ENCODE data around the gene ZNF184. TPM values are rescaled to one million over a fixed set of nuclear protein-coding genes. Genes with fewer than 3 reads are reported as not detected.
"Not testable (repeated sequence)": the region's sequence is repeated elsewhere in the genome, so short reads cannot be mapped to it uniquely, and the experiment has no call there.

The ZNF184 gene
- total RNA-seq, 1 donor from 2014 or later, result 6.0 TPM

GRCh38 chr6:27439371-27439770, 33.5 kb downstream of the ZNF184 start:
- DNase-seq (ENCODE audit: low read depth), result no peak
- TF ChIP-seq CTCF (IDR thresholded peaks at IDR 0.05; ENCODE audit: insufficient read depth, low read length, poor library complexity, severe bottlenecking), result no peak
- no peaks in the 10 kb centered on the region for H3K27me3 ChIP-seq (ENCODE audit: control insufficient read depth, insufficient read depth, low read length)

GRCh38 chr6:27433714-27434113, 39.2 kb downstream of the ZNF184 start:
- DNase-seq (ENCODE audit: low read depth), result no peak
- Histone ChIP-seq H3K4me3 (ENCODE audit: low read depth, low read length) (no peak overlapping the region), H3K36me3 (ENCODE audit: control insufficient read depth, insufficient read depth, low read length) (no peaks in the 10 kb centered on the region), H3K27me3 (ENCODE audit: control insufficient read depth, insufficient read depth, low read length) (no peaks in the 10 kb centered on the region)
- TF ChIP-seq CTCF (IDR thresholded peaks at IDR 0.05; ENCODE audit: insufficient read depth, low read length, poor library complexity, severe bottlenecking), result no peak

More at GRCh38 chr6:27439371-27439770, 33.5 kb downstream of the ZNF184 start:
- no peak overlapping the region for H3K4me3 ChIP-seq (ENCODE audit: low read depth, low read length)
- H3K36me3 ChIP-seq (ENCODE audit: control insufficient read depth, insufficient read depth, low read length), result no peaks in the 10 kb centered on the region

GRCh38 chr6:27428966-27429365, 43.9 kb downstream of the ZNF184 start:
- Histone ChIP-seq H3K36me3 (ENCODE audit: control insufficient read depth, insufficient read depth, low read length) (no peaks in the 10 kb centered on the region), H3K4me3 (ENCODE audit: low read depth, low read length) (no peak overlapping the region), H3K27me3 (ENCODE audit: control insufficient read depth, insufficient read depth, low read length) (no peaks in the 10 kb centered on the region)
- DNase-seq (ENCODE audit: low read depth), result no peak
- TF ChIP-seq CTCF (IDR thresholded peaks at IDR 0.05; ENCODE audit: insufficient read depth, low read length, poor library complexity, severe bottlenecking), result no peak

GRCh38 chr6:27428502-27428901, 44.4 kb downstream of the ZNF184 start:
- DNase-seq (ENCODE audit: low read depth), result no peak
- Histone ChIP-seq H3K36me3 (ENCODE audit: control insufficient read depth, insufficient read depth, low read length) (no peaks in the 10 kb centered on the region), H3K4me3 (ENCODE audit: low read depth, low read length) (no peak overlapping the region), H3K27me3 (ENCODE audit: control insufficient read depth, insufficient read depth, low read length) (no peaks in the 10 kb centered on the region)
- no peak for TF ChIP-seq CTCF (IDR thresholded peaks at IDR 0.05; ENCODE audit: insufficient read depth, low read length, poor library complexity, severe bottlenecking)

- no peak for DNase-seq (ENCODE audit: low read depth)
- no peak for TF ChIP-seq CTCF (IDR thresholded peaks at IDR 0.05; ENCODE audit: insufficient read depth, low read length, poor library complexity, severe bottlenecking)
- H3K4me3 ChIP-seq (ENCODE audit: low read depth, low read length), result no peak overlapping the region
- no peaks in the 10 kb centered on the region for H3K27me3 ChIP-seq (ENCODE audit: control insufficient read depth, insufficient read depth, low read length)
- no peaks in the 10 kb centered on the region for H3K36me3 ChIP-seq (ENCODE audit: control insufficient read depth, insufficient read depth, low read length)
Measured at GRCh38 chr6:27426045-27426620, 46.8 kb downstream of the ZNF184 start.

- not testable (repeated sequence) for DNase-seq (ENCODE audit: low read depth); H3K27me3 ChIP-seq (ENCODE audit: control insufficient read depth, insufficient read depth, low read length); H3K36me3 ChIP-seq (ENCODE audit: control insufficient read depth, insufficient read depth, low read length); H3K4me3 ChIP-seq (ENCODE audit: low read depth, low read length)
Measured at GRCh38 chr6:27424851-27425250, 48.1 kb downstream of the ZNF184 start.

Data from kidney epithelial cell (primary cell).